NCI-H82 (cell line): ENCODE measurements around the gene HEMK1.
A peak's percentile ranks its signal among the peaks of the same experiment; 100 is the strongest.

Experiments
- DNase-seq: peaks from one replicate; lab custom pipeline; 2025; lab: John Stamatoyannopoulos, UW

HEMK1 gene

DNA sequence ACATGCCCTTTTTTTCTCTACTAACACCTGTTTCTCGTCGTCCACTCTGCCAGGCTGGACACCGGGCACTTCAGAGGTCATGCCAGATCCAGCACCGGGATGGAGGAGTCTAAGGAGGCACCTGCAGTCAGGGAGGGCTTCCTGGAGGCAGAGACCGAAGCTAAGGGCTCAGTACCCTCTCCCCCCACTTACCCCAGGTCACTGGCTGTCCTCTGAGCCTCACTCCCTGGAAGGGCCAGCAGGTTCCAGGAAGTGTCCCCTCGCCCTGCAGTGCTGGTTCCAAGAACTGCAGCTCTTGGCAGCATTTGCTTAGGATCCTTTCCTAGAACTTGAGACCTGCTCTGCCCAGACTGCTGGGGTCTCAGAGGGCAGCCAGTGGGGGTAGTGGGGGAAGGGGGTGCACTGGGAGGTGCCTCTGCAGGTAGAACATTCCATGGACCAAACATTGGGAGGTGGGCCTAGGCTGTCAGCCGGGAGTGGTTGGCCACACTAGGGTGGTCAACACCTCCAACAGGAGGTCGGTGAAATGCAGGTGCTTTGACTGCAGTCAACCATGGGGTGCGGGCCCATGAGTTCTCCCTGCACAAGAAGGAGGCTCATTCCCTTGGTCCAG, 30.9 kb downstream of the HEMK1 start:
- DNase-seq, result no peak

DNA sequence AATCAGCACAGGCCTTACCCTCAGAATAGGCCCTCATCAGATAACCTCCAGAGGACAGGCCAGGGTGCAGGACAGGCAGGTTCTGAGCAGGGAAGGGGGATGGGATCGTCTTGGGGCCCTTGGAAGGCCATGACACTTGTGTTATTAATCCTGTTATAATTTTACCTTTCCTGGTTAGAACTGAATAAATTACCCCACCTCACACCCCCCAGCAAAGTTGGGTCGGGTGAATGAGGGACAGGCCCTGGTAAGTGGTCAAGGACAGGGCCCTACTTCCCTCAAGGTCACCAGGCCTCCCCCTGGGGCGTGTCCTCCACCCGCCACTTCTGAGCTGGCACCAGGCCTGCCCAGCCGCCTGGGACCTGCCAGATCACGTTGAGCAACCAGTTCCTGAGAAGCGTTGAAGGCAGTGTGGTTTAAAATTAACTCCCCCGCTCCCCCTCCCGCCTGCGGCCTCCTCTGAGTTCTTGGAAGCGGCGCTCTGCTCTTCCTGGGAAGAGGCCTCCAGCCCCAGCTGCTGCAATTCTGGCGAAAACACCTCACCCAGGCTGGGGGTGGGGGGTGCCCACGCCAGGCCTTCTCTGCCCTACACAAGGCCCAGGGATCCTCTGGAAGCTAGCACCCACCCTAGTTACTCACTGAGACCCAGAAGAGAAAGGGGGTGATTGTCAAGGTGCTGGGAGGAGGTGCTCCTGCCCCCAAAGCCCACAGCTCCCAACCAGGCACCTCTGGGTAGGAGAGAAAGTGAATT, 31.7 kb downstream of the HEMK1 start:
- DNase-seq, result peak; percentile 39

DNA sequence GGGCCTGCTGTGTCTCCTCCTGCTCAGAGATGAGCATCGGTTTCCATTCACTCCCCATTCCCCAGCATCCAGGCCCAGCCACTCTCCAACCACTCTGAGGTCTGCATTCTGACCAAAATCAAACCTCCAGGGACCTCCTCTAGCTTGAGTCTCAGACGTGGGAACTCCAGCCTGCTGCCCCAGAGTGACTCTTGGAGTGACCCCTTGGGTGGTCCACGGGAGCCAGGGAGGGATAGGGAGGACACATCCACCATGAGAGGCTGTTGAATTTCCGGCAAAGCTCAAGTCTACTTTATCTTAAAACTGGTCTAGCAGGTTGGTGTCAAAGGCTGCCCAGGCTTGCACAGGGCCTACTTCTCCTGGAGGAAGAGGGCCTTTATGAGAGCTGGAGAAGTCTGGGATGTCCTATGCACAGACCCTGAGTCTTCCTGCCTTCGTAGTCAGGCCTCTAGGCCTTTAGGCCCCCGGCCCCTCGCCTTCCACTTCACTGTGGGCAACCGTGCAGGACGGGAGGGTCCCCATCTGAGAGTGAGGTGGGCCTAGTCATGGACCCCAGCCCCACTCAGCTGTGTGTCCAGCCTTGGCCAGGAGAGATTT, 33.4 kb downstream of the HEMK1 start:
- no peak for DNase-seq

DNA sequence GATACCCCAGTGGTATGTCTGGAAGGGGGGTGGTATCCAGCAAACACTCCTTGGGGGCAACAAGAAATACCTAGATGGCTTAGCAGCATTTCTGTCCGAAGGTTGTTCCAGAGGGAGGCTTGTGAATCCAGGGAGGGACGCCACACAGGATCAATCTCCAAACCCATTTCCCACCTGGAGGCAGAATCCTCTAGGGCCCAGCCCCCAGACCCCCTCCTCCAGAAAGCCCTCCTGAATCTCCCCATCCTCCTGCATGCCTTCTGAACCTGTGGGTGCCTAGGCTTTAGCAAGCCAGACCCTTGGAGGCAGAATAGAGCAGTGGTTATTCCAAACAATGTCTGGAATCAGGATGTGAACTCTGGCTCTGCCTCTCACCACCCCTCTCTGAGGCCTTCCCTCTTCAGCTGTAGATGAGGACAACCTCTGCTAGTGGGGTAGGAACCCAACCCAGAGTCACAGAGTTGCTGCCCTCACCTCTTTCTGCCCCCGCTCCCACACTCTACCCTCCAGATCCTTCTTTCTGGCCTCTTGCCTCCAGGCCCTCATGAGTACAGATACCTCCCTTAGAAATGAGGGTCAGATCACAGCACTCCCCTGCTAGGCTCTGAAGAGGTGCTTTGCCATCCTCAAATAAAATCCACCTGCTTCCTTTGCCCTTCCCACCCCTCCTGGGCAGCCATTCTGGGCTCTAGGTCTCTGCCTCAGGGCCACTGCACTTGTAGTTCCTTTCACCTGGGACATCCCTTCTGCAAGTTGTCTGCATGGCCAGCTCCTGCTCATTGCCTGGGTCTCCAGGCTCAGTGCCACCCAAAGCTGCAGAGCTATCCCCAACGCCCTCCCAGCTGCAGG, 34.2 kb downstream of the HEMK1 start:
- DNase-seq, result no peak

DNA sequence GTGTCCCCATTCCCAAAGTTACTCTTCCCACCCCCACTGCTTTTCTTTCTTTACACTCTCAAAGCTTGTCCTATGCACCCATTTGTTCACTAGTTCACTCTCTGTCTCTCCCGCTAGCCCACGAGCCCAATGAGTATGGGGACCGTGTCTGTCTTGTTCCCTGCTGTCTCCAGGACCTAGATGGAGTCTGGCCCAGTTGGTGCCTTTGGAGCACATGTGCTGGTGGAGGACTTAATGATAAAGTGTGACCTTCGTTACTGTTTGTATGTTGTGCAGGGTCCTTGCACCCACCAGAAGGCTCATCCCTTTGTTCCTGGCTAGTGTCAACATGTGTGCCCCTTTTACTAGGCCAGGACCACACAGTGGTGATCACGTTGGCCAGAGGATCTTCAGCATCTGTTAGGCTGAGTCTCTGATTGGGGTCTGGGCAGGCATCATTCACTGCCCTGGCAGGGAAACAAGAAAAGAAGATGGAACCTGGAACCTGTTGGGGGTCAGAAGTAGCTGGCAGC, 34.8 kb downstream of the HEMK1 start:
- no peak for DNase-seq

DNA sequence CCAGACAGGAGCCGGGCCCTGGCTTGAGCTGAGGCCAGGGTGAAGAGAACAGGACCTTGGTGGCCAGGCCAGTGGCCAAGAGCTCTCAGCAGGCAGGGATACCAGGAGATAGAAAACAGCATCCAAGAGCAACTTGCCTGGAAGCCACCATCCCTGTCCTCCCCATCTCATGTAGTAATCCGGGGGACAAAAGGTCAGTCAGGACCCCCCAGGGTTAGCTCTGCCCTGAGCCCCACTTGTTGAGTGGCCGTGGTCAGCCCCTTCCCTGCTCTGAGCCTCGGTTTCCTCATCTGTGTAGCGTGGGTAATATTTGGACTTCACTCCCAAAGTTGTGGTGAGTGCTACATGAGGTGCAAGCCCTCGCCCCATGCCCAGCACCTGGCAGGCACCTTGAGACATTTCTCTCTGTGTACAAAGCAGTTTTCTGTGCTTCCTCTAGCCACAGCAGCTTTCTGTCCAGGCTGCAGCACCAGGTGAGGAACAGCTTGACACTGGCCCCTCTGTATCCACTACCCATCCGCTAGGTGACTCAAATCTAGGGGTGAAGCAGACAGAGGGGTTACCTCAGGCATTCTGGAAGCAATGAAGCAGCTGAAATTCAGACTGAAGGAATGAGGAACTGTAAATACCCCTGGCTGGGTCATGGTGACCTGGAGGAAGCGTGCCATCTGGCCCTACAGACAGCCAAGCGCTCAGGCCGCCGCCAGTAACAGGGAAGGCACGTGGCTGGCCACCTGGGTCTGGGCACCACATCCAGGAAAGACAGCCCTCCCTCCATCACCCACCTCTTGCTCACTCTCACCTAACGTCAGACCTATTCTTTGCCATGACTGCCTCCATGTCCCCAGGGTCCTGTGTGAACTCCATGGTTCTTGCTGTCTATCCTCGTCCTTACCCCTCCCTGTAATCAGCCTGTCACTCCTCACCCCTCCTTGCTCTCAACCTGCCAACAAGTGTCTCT, 35.6 kb downstream of the HEMK1 start:
- DNase-seq, result no peak

DNA sequence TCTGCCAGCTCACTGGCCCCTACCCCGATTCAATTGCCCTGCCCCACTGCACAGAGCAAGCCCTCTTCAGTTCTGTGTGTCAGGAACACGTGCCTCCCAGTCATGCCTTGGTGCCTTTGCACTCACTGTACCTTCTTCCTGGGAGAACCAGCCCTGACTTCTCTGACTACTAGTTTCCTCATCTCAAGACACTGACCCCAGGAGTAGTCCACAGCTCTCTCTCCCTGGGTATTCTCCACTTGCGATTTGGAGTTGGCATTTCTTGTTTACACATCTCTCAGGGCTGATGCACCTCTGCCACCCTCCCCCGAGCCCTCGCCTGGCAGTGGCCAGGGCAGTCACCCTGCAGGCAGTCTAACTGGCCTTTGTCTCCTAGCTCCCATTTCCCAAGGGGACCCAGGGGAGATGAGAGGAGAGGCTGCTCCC, 36.6 kb downstream of the HEMK1 start:
- no peak for DNase-seq

DNA sequence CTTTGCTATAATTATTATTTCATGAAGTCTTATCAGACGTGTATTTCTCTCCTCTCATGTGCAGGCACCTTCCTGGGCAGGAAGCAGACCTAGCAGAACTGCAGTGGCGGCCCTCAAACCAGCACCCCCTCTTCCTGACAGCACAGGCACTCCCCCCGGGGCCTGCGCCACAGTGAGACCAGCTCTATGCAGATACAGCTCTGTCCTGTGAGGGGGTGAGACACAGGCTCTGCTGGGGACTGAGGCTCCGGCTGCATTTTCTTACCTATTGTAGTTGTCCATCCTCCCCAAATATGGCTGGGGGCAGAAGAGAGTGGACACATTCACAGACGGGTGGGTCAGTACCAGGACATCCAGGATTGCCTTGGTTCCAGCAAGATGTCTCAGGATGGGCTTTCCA, 37.3 kb downstream of the HEMK1 start:
- DNase-seq, result no peak

DNA sequence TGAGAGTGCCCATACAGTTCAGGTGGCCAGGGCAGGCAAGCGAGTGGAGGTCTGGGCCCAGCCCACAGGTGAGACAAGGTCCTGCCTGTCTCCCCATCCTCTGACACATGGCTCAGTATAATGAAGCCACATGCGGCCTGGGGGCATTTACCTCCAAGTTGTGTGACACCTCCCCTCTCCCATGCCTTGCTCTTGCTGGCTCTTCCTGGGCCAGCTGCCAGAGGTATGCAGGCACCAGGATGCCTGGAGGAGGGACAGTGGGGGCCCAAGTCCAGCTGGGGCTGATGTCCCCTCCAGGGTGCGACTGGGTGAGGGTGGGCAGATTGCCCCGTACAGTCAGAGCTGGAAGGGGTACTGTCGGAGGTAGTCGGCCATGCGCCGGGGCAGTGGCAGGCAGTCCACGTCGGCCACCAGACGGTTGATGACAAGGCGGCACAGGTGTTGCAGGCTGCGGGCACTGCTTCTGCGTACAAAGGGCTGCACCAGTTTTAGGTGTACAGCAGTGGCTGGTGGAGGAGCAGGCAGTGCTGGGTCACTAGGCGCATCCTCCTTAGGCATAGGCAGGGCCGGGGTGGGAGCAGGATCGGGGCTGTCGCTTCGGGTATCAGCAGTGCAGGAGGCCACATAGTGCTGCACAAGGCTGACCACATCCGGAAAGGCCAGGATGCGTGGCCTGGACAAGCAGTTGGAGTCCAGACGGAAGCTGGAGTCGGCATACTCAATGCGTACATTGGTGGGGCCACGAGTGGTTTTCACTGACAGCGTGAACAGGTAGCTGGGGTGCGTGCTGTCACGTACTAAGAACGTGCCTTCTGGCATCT, 38.2 kb downstream of the HEMK1 start:
- no peak for DNase-seq

DNA sequence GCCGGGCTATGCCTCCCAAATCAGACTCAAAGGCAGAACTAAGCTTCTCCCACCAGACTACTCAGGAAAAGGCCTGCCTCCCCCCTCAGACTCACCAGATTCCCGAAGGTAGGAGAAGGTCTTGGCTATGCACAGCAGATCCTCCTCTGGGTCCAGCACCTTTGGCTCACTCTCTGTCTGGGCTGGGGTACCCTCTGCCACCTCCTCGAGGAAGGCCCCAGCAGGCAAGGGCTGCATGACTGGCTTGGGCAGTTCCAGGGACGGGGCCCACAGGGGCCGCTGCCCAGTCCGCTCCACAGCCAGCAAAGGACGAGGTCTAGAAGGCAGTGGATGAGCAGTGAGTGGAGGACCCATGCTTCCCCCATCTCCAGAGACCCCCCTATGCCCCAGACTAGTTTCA, 39.0 kb downstream of the HEMK1 start:
- DNase-seq, result no peak

DNA sequence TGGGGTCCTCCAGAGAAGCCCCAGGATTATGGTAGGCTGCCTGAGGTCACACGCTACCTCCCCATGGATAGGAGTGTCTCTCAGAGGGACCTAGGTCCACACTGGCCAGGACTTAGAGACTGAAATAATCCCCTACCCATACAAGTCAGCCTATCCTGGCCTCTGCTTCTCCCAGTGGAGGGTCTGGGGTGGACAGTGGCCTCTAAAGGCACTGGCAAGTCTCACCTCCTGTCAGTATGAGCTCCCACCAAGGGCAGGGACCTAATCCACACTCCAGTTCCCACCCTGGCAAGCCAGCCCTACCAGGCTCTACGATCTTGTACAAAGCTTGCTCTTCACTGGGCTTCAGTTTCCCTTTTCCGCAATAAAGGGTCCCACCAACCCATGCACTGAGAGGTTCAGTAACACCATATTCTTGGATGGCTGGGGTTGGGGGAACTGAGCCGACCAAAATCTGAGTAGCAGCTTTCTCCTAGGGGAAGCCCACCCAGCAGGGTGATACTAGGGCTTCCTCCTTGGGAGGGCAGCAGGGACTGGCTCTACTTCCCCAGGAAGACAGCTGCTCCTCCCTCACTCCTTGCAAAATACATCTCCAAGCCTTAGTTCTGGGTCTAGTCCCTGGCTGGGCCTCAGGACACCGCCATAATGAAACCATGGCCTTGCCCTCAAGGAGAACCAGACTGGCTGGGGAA, 39.9 kb downstream of the HEMK1 start:
- no peak for DNase-seq

DNA sequence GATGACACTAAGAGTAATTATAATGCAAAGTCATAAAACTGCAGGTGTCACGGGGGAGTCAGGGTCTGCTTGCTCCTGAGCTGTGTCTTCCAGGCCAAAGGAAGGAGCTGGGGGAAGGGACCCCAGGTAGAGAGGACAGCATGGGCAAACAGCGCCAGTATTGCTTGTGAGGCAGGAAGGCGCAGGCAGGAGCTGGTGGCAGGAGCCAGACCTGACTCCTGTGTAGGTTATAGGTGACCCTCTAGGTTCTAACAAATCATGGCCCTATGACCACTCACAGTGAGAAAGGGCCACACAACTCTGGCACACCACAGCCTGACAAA, 40.4 kb downstream of the HEMK1 start:
- DNase-seq, result no peak

DNA sequence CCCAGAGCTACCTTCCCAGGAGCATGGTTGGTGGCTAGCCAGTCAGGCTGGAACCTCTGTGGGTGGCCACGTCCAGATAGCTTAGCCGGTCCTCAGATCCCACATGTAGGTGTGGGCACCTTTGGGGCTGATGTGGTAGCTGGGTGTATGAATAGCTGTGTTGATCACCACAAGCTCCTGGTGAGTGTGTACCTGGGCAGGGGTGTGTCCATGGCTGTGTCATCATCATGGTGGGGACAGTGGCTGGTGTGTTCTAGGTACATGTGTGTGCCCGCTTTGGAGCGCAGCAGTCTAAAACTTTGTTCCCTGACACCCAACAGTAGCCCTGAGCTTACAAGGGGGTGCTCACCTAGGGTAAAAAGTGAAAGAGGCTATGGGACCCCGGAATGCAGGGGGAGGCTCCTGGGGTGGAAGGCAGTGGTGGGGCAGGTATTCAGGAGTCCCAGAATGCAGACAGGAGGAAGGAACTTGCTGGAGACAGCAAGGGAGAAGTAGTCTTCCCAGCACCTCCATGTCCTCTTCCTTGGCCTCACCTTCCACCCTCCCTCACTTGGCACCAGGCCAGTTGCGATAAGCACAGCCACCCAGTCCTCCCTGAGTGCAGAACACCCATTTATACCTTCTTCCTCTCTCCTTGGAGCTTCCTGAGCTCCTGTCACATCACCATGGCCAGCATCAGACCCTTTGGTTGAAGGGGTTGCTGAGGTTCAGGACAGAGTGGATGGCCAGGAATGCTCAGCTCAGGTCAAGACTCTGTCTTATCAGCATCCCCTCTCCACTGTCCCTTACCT, 41.1 kb downstream of the HEMK1 start:
- DNase-seq, result peak; percentile 45

DNA sequence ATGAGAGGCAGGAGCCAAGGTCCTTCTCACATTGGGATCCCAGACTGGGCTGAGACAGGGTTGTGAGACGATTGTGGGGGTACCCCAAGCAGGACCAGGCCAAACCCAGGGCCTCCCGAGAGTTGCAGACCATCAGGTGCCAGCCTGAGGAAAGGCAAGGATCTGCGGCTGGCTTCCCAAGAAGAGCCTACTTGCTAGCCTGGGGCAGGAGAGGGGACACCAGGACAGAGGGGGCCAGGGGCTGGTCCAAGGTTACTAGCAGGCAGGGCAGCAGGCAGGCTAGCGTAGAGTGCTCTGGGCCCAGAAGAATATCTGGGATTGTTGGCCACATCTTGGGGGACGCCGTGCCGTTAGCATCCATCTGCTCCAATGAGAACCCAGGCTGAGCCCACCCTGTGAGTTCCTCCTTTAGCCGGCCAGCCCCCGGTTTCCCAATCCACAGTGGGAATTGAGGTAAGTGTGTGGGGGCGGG, 41.7 kb downstream of the HEMK1 start:
- no peak for DNase-seq

DNA sequence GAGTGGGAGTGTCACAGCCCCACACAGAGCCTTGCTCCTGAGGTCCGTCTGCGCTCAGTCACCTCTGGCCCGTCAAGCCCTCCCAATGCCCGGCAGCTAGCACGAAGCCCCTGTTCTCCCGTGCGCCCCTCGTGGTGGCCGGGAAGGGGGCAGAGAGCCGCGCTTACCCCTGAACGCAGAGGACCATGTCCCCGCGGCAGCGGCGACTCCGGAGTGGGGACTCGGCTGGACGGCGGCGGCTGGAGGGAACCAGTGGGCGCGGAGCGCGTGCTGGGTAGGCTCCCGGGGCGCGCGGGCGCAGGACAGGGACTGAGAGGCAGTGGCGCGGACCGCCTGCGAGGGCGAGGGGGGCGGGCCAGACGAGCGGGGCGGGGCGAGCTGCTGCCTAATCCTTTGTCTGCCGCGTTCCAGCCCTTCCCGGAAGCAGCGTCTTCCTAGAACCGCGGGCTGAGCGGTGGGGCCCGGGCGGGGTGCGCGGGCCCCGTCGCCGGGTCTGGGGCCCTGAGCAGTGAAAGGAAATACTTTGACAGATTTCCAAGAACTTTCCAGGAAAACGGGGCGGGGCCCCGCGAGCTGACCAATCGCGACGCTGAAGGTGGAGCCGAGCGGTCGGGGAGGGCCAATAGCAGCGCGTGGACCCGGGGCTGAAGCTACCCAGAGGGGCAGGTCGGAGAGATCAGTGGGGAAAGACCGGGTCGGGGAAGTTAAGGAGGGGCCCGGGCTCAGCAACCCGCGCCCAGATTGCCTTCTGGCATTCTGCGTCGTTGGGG, 42.3 kb downstream of the HEMK1 start, which contains the start of gene CISH:
Gene CISH (minus strand): TSS at position 311 of the 770 bp plus-strand sequence. CDS start 124 bp downstream, at position 187.
- DNase-seq, result peak; percentile 98

DNA sequence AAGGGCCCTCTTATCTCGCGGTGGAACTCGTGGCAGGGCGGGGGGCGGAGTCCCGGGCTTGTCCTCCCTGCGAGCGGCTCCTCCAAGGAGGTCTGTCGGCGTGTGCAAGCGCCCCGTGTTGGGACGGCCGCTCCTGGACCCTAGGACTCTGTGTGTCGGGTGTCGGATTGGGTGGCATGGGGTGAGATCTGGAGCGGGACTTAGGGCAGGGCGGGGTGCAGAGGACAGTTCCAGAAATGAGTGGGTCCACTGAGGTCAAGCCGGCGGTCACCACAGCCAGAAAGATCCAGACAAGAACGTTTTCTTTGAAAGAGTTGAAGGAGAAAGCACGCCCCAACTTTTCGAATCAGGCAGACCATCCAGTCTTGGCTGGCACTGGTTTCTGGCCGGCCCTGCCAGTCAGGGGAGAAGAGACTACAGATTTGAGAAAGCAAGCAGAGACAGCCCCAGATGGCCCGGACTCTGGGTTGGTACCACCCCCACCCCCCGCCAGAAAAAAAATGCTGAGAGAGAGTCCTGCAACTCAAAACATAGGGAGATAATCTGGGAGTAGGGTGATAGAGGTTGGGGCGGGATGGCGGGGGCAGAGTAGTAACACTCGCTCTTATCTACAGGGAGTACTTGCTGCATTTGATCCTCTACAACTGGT, 43.0 kb downstream of the HEMK1 start:
- peak; percentile 41 for DNase-seq
